A549 (cell line): ENCODE measurements around the gene LOC101059915.
"Not testable (repeated sequence)": the region's sequence is repeated elsewhere in the genome, so short reads cannot be mapped to it uniquely, and the experiment has no call there.

Experiments
- CHD2 ChIP-seq: fragments of 150-350 bp; IDR thresholded peaks from 2 replicates; pipeline ENCODE4 v1.6.1; 2014; ENCODE audit warnings: low read length; ENCODE audit not compliant: partially characterized antibody
- FOSL2 ChIP-seq, 2 experiments: fragments of 450-650 bp in 1 of 2; fragments of >200 bp in 1 of 2; sonication (Bioruptor Twin) in 1 of 2; formaldehyde crosslinking; IDR thresholded peaks; 2 replicates each; pipeline versions ENCODE4 v1.5.0 to v1.6.1; 2016 to 2020; ENCODE audit warnings: mild to moderate bottlenecking in 1 of 2, moderate library complexity in 1 of 2
- GATA3 ChIP-seq: IDR thresholded peaks from 2 replicates; pipeline ENCODE4 v1.6.1; 2012; ENCODE audit warnings: borderline replicate concordance
- HDAC2 ChIP-seq: fragments of 200-600 bp; sonication (generic); IDR thresholded peaks from 2 replicates; pipeline ENCODE4 v1.6.1; 2016
- HOXA7 ChIP-seq: fragments of 250-450 bp; sonication (Bioruptor Pico); IDR thresholded peaks from 2 replicates; pipeline ENCODE4 v1.5.0; 2020; ENCODE audit warnings: mild to moderate bottlenecking, moderate library complexity
- MAFK ChIP-seq: fragments of 450-650 bp; IDR thresholded peaks from 2 replicates; pipeline ENCODE4 v1.6.1; 2014; ENCODE audit not compliant: partially characterized antibody
- POLR2A ChIP-seq: IDR thresholded peaks from 2 replicates; pipeline ENCODE4 v1.6.1; 2012; ENCODE audit warnings: mild to moderate bottlenecking, low read length
- SREBF2 ChIP-seq: fragments of 450-650 bp; IDR thresholded peaks from 2 replicates; pipeline ENCODE4 v1.6.1; 2014; ENCODE audit warnings: mild to moderate bottlenecking, moderate library complexity
- TF ChIP-seq, protein P1 (sequence below): fragments of >200 bp; sonication (Bioruptor Twin); formaldehyde crosslinking; IDR thresholded peaks from 3 replicates; pipeline ENCODE4 v1.5.1; 2016
- TF ChIP-seq, protein P2 (sequence below): IDR thresholded peaks from 2 replicates; pipeline ENCODE4 v1.6.1; 2012; ENCODE audit warnings: low read depth, borderline replicate concordance

DNA sequence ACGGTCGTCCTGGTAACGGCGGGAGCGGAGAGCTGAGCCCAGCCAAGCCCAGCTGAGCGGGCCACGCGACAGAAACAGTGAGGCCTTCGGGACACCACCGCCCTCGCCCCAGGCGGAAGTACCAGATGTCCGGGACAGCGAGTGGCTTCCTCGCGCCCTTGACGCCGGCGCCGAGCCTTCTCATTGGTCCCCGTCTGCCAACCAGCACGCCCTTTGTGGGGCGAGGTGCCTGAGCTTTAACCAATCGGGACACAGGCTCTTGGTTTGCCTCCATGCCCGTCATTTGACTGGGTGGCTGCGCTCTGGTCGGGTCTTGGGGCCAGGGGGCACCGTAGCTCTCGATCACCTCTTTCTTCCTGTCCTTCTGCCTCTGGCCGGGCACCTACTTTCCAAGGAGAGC is 50.8 kb downstream of the LOC101059915 start, which contains the start of gene CXorf49:
- TF ChIP-seq, protein P1, sequence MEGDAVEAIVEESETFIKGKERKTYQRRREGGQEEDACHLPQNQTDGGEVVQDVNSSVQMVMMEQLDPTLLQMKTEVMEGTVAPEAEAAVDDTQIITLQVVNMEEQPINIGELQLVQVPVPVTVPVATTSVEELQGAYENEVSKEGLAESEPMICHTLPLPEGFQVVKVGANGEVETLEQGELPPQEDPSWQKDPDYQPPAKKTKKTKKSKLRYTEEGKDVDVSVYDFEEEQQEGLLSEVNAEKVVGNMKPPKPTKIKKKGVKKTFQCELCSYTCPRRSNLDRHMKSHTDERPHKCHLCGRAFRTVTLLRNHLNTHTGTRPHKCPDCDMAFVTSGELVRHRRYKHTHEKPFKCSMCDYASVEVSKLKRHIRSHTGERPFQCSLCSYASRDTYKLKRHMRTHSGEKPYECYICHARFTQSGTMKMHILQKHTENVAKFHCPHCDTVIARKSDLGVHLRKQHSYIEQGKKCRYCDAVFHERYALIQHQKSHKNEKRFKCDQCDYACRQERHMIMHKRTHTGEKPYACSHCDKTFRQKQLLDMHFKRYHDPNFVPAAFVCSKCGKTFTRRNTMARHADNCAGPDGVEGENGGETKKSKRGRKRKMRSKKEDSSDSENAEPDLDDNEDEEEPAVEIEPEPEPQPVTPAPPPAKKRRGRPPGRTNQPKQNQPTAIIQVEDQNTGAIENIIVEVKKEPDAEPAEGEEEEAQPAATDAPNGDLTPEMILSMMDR: not testable (repeated sequence)
- TF ChIP-seq FOSL2 (IDR thresholded peaks at IDR 0.05); FOSL2 (CRISPR knock-in tag; IDR thresholded peaks at IDR 0.05); POLR2A; HDAC2; MAFK; GATA3; HOXA7 (CRISPR knock-in tag); CHD2; SREBF2: not testable (repeated sequence)
- TF ChIP-seq, protein P2, sequence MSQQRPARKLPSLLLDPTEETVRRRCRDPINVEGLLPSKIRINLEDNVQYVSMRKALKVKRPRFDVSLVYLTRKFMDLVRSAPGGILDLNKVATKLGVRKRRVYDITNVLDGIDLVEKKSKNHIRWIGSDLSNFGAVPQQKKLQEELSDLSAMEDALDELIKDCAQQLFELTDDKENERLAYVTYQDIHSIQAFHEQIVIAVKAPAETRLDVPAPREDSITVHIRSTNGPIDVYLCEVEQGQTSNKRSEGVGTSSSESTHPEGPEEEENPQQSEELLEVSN: not testable (repeated sequence)
